Endothelial cell of umbilical vein (primary cell): ENCODE measurements around the gene KCNMB4. TPM values are rescaled to one million over a fixed set of nuclear protein-coding genes. Genes with fewer than 3 reads are reported as not detected.

Source experiments
- BruUV-seq: library from RNA; stranded (reverse); fragments of 400-500 nt; replicated peaks from 2 replicates; lab custom pipeline; 2021; lab: Mats Ljungman, UMichigan
- CTCF ChIA-PET: fragments of 300-600, 350-600 bp; sonication (Branson Sonifier 250); formaldehyde crosslinking; loops from one replicate; lab custom pipeline; 2021; ENCODE audit warnings: antibody characterized with exemption, inconsistent platforms; lab: Charles Lee
- POLR2A ChIA-PET: fragments of 300-600, 350-600 bp; sonication (Branson Sonifier 250); formaldehyde crosslinking; loops from one replicate; lab custom pipeline; 2021; ENCODE audit warnings: antibody characterized with exemption, inconsistent platforms; lab: Charles Lee
- DNase-seq: peaks from one replicate; pipeline ENCODE4 v3.0.0-alpha.2; 2011; ENCODE audit warnings: low read depth, low spot score
- FAIRE-seq: peaks from 2 replicates; lab custom pipeline; 2011; peaks lifted over from hg19 to GRCh38; lab: Jason Lieb, UNC
- H2AFZ ChIP-seq: 2 replicates; pipeline ENCODE4 v1.6.0; 2012; ENCODE audit warnings: low read depth, low read length, control low read depth, inconsistent platforms
- H3K27ac ChIP-seq: 2 replicates; pipeline ENCODE4 v1.5.1; 2011; ENCODE audit warnings: low read depth, mild to moderate bottlenecking, control low read depth, low read length, moderate library complexity; ENCODE audit not compliant: insufficient read depth
- H3K27me3 ChIP-seq, 2 experiments: 2 replicates each; pipeline versions ENCODE4 v1.6.0 to v1.6.1; 2011; ENCODE audit warnings: low read length in 2 of 2, mixed read lengths in 1 of 2; ENCODE audit not compliant: control insufficient read depth in 2 of 2, insufficient read depth in 2 of 2
- H3K36me3 ChIP-seq, 2 experiments: 2 replicates in 1 of 2; 3 replicates in 1 of 2; pipeline ENCODE4 v1.5.1; 2011; ENCODE audit warnings: low read length in 2 of 2, mild to moderate bottlenecking in 1 of 2, moderate library complexity in 1 of 2; ENCODE audit not compliant: control insufficient read depth in 2 of 2, insufficient read depth in 2 of 2; ENCODE audit errors: extremely low read depth in 1 of 2
- H3K4me1 ChIP-seq: 3 replicates; pipeline ENCODE4 v1.5.1; 2011; ENCODE audit warnings: mild to moderate bottlenecking, low read length; ENCODE audit not compliant: control insufficient read depth, insufficient read depth; ENCODE audit errors: extremely low read depth
- H3K4me2 ChIP-seq: 2 replicates; pipeline ENCODE4 v1.6.1; 2011; ENCODE audit warnings: low read length, control low read depth, mixed read lengths; ENCODE audit not compliant: insufficient read depth
- H3K4me3 ChIP-seq, 3 experiments: fragments of 200-600 bp in 1 of 3; sonication (generic), shearing (Covaris generic) in 1 of 3; replicated peaks in 1 of 3; 2 replicates each; pipeline ENCODE4 v1.5.1; 2011 to 2016; ENCODE audit warnings: control low read depth in 3 of 3, low read length in 3 of 3, mild to moderate bottlenecking in 2 of 3, inconsistent platforms in 1 of 3, low read depth in 1 of 3, moderate library complexity in 1 of 3; ENCODE audit not compliant: insufficient read depth in 1 of 3
- H3K79me2 ChIP-seq: 2 replicates; pipeline ENCODE4 v1.6.0; 2012; ENCODE audit warnings: low read length, inconsistent platforms; ENCODE audit not compliant: control insufficient read depth, insufficient read depth
- H3K9ac ChIP-seq: replicated peaks from 2 replicates; pipeline ENCODE3; 2011; ENCODE audit warnings: low read length, control low read depth; ENCODE audit not compliant: insufficient read depth; ENCODE audit errors: extremely low read depth
- H3K9me1 ChIP-seq: replicated peaks from 3 replicates; pipeline ENCODE4 v1.6.0; 2011; ENCODE audit warnings: mild to moderate bottlenecking, low read length; ENCODE audit not compliant: control insufficient read depth, insufficient read depth; ENCODE audit errors: extremely low read depth
- H3K9me3 ChIP-seq: replicated peaks from 2 replicates; pipeline ENCODE4 v1.5.1; 2012; ENCODE audit warnings: low read length, inconsistent platforms; ENCODE audit not compliant: control insufficient read depth, insufficient read depth
- H4K20me1 ChIP-seq: replicated peaks from 2 replicates; pipeline ENCODE3; 2011; ENCODE audit warnings: mild to moderate bottlenecking, low read length; ENCODE audit not compliant: control insufficient read depth, insufficient read depth; ENCODE audit errors: extremely low read depth
- FOS ChIP-seq: IDR thresholded peaks from 2 replicates; pipeline ENCODE4 v1.6.1; 2011; ENCODE audit warnings: mild to moderate bottlenecking, low read length, moderate library complexity, borderline replicate concordance; ENCODE audit not compliant: insufficient read depth
- GATA2 ChIP-seq: IDR thresholded peaks from 2 replicates; pipeline ENCODE4 v1.7.0; 2011; ENCODE audit warnings: low read depth, mild to moderate bottlenecking, moderate library complexity, mixed read lengths, low read length; ENCODE audit not compliant: insufficient read length, insufficient read depth
- JUN ChIP-seq: IDR thresholded peaks from 2 replicates; pipeline ENCODE4 v1.6.1; 2011; ENCODE audit warnings: borderline replicate concordance, low read depth; ENCODE audit not compliant: insufficient read length, insufficient read depth
- MYC ChIP-seq: IDR thresholded peaks from one replicate; pipeline ENCODE4 v1.6.1; 2011; ENCODE audit warnings: mild to moderate bottlenecking, low read depth, low read length
- POLR2A ChIP-seq: IDR thresholded peaks from 2 replicates; pipeline ENCODE4 v1.6.1; 2012; ENCODE audit warnings: low read depth, mild to moderate bottlenecking, control low read depth, low read length
- dilution Hi-C: fragments of 300-500 bp; cut with MboI; formaldehyde crosslinking; loops from one replicate; pipeline ENCODE4 v1.15.0; 2019; ENCODE audit warnings: low sequenced_read_pairs; ENCODE audit not compliant: extremely low pct_ligation_motif_present
- intact Hi-C: fragments of 100-400 bp; cut with micrococcal nuclease; formaldehyde crosslinking; loops from one replicate; pipeline ENCODE4 v1.10.0; 2022
- polyA plus RNA-seq, 4 experiments: library from polyadenylated mRNA; depleted of rRNA in 3 of 4; stranded (reverse) in 3 of 4; unstranded in 1 of 4; fragments of >200 nt; gene quantifications; 2 replicates each; pipeline versions ENCODE4 v1.2.1 to v1.2.3, GENCODE V29; 2011 to 2012; ENCODE audit warnings: missing spikeins in 1 of 4
- total RNA-seq: library from RNA; stranded (reverse); gene quantifications from 2 replicates; pipeline ENCODE4 v1.2.3, GENCODE V29; 2021
- TF ChIP-seq, protein P1 (sequence below), 2 donors: IDR thresholded peaks; 1 replicate in 1 of 2; 2 replicates in 1 of 2; pipeline ENCODE4 v1.5.1; 2011; ENCODE audit warnings: low read length in 2 of 2, mild to moderate bottlenecking in 2 of 2, moderate library complexity in 2 of 2, control low read depth in 1 of 2, inconsistent platforms in 1 of 2, low read depth in 1 of 2; ENCODE audit not compliant: insufficient read depth in 1 of 2; ENCODE audit errors: extremely low read depth in 1 of 2
- TF ChIP-seq, protein P2 (sequence below): IDR thresholded peaks from 2 replicates; pipeline ENCODE4 v1.6.1; 2011; ENCODE audit not compliant: insufficient read depth, insufficient read length

Gene KCNMB4
- total and polyA plus RNA-seq, 2 donors (not counting 3 experiments of a cell fraction or from before 2014, with no cell fraction given), result 0.97 to 2.0 TPM

DNA sequence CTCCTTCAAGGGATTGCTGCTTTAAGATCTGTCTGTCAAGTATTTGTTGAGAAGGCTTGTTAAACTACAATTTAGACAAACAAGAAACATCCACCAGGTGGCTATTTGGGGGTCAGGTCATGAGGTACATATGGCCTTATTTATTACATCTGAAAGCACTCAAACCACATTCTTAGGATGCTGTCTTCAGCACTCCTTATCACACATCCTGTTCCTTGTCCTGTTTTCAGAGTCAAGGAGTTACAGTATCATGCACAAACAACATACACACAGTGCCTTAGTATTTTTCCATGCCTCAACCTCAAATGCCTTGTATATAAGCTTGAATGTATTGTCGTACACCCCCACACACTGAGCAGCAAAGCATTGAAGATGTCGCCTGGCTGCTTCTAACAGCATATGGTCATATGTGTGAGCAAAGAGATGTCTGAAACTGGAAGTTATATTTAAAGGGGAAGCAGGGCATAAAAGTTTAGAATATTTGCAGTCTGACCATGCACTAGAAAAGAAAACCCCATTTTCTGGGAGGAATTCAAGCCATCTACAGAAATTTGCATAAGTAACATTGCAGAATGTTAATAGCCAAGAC lies 83.8 kb downstream of the KCNMB4 start:
- Histone ChIP-seq H3K27ac (no peak overlapping the region), H3K4me2 (no peak overlapping the region), H3K79me2 (no peaks in the 10 kb centered on the region), H3K9me1 (no peaks in the 10 kb centered on the region), H3K9ac (no peak overlapping the region), H4K20me1 (no peaks in the 10 kb centered on the region), H3K36me3 (no peaks in the 10 kb centered on the region), H3K9me3 (no peaks in the 10 kb centered on the region), H3K27me3 (no peaks in the 10 kb centered on the region), H3K4me3 (no peak overlapping the region), H2AFZ (no peak overlapping the region), H3K4me1 (peaks cover 1% of the 10 kb centered on the region)
- BruUV-seq, result no TSS peak
- DNase-seq (no peak), FAIRE-seq (no peak)
- intact Hi-C loops (loop anchor here (5.0 to 10.0 kb wide), 2 partner anchors 57 to 275 kb away; no protein-coding TSS in a partner anchor), dilution Hi-C loops (no loop called here)
- ChIA-PET POLR2A (no interaction called here), CTCF (no interaction called here)
- TF ChIP-seq, protein P1, sequence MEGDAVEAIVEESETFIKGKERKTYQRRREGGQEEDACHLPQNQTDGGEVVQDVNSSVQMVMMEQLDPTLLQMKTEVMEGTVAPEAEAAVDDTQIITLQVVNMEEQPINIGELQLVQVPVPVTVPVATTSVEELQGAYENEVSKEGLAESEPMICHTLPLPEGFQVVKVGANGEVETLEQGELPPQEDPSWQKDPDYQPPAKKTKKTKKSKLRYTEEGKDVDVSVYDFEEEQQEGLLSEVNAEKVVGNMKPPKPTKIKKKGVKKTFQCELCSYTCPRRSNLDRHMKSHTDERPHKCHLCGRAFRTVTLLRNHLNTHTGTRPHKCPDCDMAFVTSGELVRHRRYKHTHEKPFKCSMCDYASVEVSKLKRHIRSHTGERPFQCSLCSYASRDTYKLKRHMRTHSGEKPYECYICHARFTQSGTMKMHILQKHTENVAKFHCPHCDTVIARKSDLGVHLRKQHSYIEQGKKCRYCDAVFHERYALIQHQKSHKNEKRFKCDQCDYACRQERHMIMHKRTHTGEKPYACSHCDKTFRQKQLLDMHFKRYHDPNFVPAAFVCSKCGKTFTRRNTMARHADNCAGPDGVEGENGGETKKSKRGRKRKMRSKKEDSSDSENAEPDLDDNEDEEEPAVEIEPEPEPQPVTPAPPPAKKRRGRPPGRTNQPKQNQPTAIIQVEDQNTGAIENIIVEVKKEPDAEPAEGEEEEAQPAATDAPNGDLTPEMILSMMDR (IDR thresholded peaks at IDR 0.05; ENCODE audit: extremely low read depth in 1 of 2, insufficient read depth in 1 of 2, low read depth in 1 of 2, low read length in 2 of 2), result no peak
- TF ChIP-seq FOS (no peak), MYC (no peak), POLR2A (no peak), GATA2 (no peak), JUN (no peak)
- TF ChIP-seq, protein P2, sequence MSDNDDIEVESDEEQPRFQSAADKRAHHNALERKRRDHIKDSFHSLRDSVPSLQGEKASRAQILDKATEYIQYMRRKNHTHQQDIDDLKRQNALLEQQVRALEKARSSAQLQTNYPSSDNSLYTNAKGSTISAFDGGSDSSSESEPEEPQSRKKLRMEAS, result no peak
